Panc1 (cell line): Measurements from ENCODE around the gene NPR1.

Experiments
- POLR2AphosphoS5 ChIP-seq: IDR thresholded peaks from 2 replicates; pipeline ENCODE4 v1.6.1; 2012; ENCODE audit warnings: mild to moderate bottlenecking, low read depth, low read length, moderate library complexity
- TF ChIP-seq, protein P1 (sequence below): fragments of 450-650 bp; IDR thresholded peaks from 2 replicates; pipeline ENCODE4 v1.5.1; 2017; ENCODE audit warnings: mild to moderate bottlenecking

GRCh38 chr1:153727463-153728304 is 49.2 kb downstream of the NPR1 start, which contains the start of gene INTS3:
- TF ChIP-seq, protein P1, sequence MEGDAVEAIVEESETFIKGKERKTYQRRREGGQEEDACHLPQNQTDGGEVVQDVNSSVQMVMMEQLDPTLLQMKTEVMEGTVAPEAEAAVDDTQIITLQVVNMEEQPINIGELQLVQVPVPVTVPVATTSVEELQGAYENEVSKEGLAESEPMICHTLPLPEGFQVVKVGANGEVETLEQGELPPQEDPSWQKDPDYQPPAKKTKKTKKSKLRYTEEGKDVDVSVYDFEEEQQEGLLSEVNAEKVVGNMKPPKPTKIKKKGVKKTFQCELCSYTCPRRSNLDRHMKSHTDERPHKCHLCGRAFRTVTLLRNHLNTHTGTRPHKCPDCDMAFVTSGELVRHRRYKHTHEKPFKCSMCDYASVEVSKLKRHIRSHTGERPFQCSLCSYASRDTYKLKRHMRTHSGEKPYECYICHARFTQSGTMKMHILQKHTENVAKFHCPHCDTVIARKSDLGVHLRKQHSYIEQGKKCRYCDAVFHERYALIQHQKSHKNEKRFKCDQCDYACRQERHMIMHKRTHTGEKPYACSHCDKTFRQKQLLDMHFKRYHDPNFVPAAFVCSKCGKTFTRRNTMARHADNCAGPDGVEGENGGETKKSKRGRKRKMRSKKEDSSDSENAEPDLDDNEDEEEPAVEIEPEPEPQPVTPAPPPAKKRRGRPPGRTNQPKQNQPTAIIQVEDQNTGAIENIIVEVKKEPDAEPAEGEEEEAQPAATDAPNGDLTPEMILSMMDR = no peak
- TF ChIP-seq POLR2AphosphoS5 = peak; percentile 88
